Measurements from ENCODE around the gene MAGI2. TPM values are rescaled to one million over a fixed set of nuclear protein-coding genes. Genes with fewer than 3 reads are reported as not detected.
A peak's percentile ranks its signal among the peaks of the same experiment; 100 is the strongest.
"Not testable (repeated sequence)": the region's sequence is repeated elsewhere in the genome, so short reads cannot be mapped to it uniquely, and the experiment has no call there.

MAGI2 gene
- total RNA-seq, 1 experiment from 2014 or later = 2.0 TPM

GRCh38 chr7:79454361-79454960 is 994 bp upstream of the MAGI2 start:
- peak; percentile 14 for DNase-seq (ENCODE audit: low read depth, low spot score)
- in situ Hi-C loops (cut with HindIII; ENCODE audit: low pct_unique_long_range_greater_than_20kb, low sequenced_read_pairs) = no loop called here

GRCh38 chr7:79453266-79453557 is 255 bp downstream of the MAGI2 start:
- in situ Hi-C loops (cut with HindIII; ENCODE audit: low pct_unique_long_range_greater_than_20kb, low sequenced_read_pairs) = no loop called here
- DNase-seq (ENCODE audit: low read depth, low spot score) = peak; percentile 5

- in situ Hi-C loops (cut with HindIII; ENCODE audit: low pct_unique_long_range_greater_than_20kb, low sequenced_read_pairs) = no loop called here
- DNase-seq (ENCODE audit: low read depth, low spot score) = peak; percentile 55
Observed at GRCh38 chr7:79452495-79453265, 787 bp downstream of the MAGI2 start.

- in situ Hi-C loops (cut with HindIII; ENCODE audit: low pct_unique_long_range_greater_than_20kb, low sequenced_read_pairs) = no loop called here
Observed at GRCh38 chr7:79452032-79452494, 1.4 kb downstream of the MAGI2 start.

GRCh38 chr7:79451580-79451979 is 1.9 kb downstream of the MAGI2 start:
- in situ Hi-C loops (cut with HindIII; ENCODE audit: low pct_unique_long_range_greater_than_20kb, low sequenced_read_pairs) = no loop called here
- DNase-seq (ENCODE audit: low read depth, low spot score) = no peak

More at GRCh38 chr7:79452032-79452494, 1.4 kb downstream of the MAGI2 start:
- peak; percentile 89 for DNase-seq (ENCODE audit: low read depth, low spot score)

- in situ Hi-C loops (cut with HindIII; ENCODE audit: low pct_unique_long_range_greater_than_20kb, low sequenced_read_pairs); DNase-seq (ENCODE audit: low read depth, low spot score): not testable (repeated sequence)
Observed at GRCh38 chr7:79442766-79443165, 10.7 kb downstream of the MAGI2 start.

GRCh38 chr7:79436378-79436777 is 17.1 kb downstream of the MAGI2 start:
- in situ Hi-C loops (cut with HindIII; ENCODE audit: low pct_unique_long_range_greater_than_20kb, low sequenced_read_pairs) = no loop called here
- DNase-seq (ENCODE audit: low read depth, low spot score) = no peak

- no peak for DNase-seq (ENCODE audit: low read depth, low spot score)
- in situ Hi-C loops (cut with HindIII; ENCODE audit: low pct_unique_long_range_greater_than_20kb, low sequenced_read_pairs) = no loop called here
Observed at GRCh38 chr7:79434867-79435266, 18.6 kb downstream of the MAGI2 start.

- in situ Hi-C loops (cut with HindIII; ENCODE audit: low pct_unique_long_range_greater_than_20kb, low sequenced_read_pairs) = no loop called here
- no peak for DNase-seq (ENCODE audit: low read depth, low spot score)
Observed at GRCh38 chr7:79434098-79434497, 19.4 kb downstream of the MAGI2 start.

- in situ Hi-C loops (cut with HindIII; ENCODE audit: low pct_unique_long_range_greater_than_20kb, low sequenced_read_pairs) = no loop called here
Observed at GRCh38 chr7:79430391-79430790, 23.1 kb downstream of the MAGI2 start.

GRCh38 chr7:79425665-79426064 is 27.8 kb downstream of the MAGI2 start:
- in situ Hi-C loops (cut with HindIII; ENCODE audit: low pct_unique_long_range_greater_than_20kb, low sequenced_read_pairs) = no loop called here
- no peak for DNase-seq (ENCODE audit: low read depth, low spot score)

More at GRCh38 chr7:79430391-79430790, 23.1 kb downstream of the MAGI2 start:
- no peak for DNase-seq (ENCODE audit: low read depth, low spot score)

- in situ Hi-C loops (cut with HindIII; ENCODE audit: low pct_unique_long_range_greater_than_20kb, low sequenced_read_pairs) = no loop called here
- no peak for DNase-seq (ENCODE audit: low read depth, low spot score)
Observed at GRCh38 chr7:79421751-79422150, 31.7 kb downstream of the MAGI2 start.

GRCh38 chr7:79420464-79420863 is 33.0 kb downstream of the MAGI2 start:
- no peak for DNase-seq (ENCODE audit: low read depth, low spot score)
- in situ Hi-C loops (cut with HindIII; ENCODE audit: low pct_unique_long_range_greater_than_20kb, low sequenced_read_pairs) = no loop called here

GRCh38 chr7:79414910-79415309 is 38.6 kb downstream of the MAGI2 start:
- in situ Hi-C loops (cut with HindIII; ENCODE audit: low pct_unique_long_range_greater_than_20kb, low sequenced_read_pairs) = no loop called here
- no peak for DNase-seq (ENCODE audit: low read depth, low spot score)

GRCh38 chr7:79412915-79413314 is 40.6 kb downstream of the MAGI2 start:
- in situ Hi-C loops (cut with HindIII; ENCODE audit: low pct_unique_long_range_greater_than_20kb, low sequenced_read_pairs) = no loop called here
- no peak for DNase-seq (ENCODE audit: low read depth, low spot score)

GRCh38 chr7:79412438-79412837 is 41.0 kb downstream of the MAGI2 start:
- in situ Hi-C loops (cut with HindIII; ENCODE audit: low pct_unique_long_range_greater_than_20kb, low sequenced_read_pairs) = no loop called here
- DNase-seq (ENCODE audit: low read depth, low spot score) = no peak

GRCh38 chr7:79410345-79410744 is 43.1 kb downstream of the MAGI2 start:
- no peak for DNase-seq (ENCODE audit: low read depth, low spot score)
- in situ Hi-C loops (cut with HindIII; ENCODE audit: low pct_unique_long_range_greater_than_20kb, low sequenced_read_pairs) = no loop called here

- DNase-seq (ENCODE audit: low read depth, low spot score) = no peak
- in situ Hi-C loops (cut with HindIII; ENCODE audit: low pct_unique_long_range_greater_than_20kb, low sequenced_read_pairs) = no loop called here
Observed at GRCh38 chr7:79407351-79407750, 46.1 kb downstream of the MAGI2 start.

GRCh38 chr7:79406371-79406770 is 47.1 kb downstream of the MAGI2 start:
- DNase-seq (ENCODE audit: low read depth, low spot score) = no peak
- in situ Hi-C loops (cut with HindIII; ENCODE audit: low pct_unique_long_range_greater_than_20kb, low sequenced_read_pairs) = no loop called here

Measured in SK-MEL-5 (cell line).